HG03520 (cell line): ENCODE measurements around the gene UGT2B10.

Experiments
- ATAC-seq: cut with Tn5 transposase; IDR thresholded peaks from one replicate; pipeline ENCODE4 v1.9.1; 2021; ENCODE audit warnings: mild to moderate bottlenecking, moderate library complexity; ENCODE audit not compliant: unreplicated experiment

Gene UGT2B10

DNA sequence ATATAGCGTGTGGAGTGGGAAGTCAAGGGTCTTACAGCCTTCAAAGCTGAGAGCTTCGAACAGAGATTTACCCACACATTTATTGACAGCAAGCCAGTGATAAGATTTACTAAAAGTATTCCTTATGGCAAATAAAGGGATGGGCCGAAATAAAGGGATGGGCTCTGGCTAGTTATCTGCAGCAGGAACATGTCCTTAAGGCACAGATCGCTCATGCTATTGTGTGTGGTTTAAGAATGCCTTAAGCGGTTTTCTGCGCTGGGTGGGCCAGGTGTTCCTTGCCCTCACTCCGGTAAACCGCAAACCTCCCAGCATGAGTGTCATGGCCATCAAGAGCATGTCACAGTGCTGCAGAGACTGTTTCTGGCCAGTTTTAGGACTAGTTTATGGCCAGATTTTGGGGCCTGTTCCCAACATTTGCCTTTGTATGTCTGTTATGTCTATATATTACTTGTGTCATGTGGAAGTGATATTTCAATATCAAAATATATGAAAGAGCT is 53.5 kb downstream of the UGT2B10 start:
- no peak for ATAC-seq

DNA sequence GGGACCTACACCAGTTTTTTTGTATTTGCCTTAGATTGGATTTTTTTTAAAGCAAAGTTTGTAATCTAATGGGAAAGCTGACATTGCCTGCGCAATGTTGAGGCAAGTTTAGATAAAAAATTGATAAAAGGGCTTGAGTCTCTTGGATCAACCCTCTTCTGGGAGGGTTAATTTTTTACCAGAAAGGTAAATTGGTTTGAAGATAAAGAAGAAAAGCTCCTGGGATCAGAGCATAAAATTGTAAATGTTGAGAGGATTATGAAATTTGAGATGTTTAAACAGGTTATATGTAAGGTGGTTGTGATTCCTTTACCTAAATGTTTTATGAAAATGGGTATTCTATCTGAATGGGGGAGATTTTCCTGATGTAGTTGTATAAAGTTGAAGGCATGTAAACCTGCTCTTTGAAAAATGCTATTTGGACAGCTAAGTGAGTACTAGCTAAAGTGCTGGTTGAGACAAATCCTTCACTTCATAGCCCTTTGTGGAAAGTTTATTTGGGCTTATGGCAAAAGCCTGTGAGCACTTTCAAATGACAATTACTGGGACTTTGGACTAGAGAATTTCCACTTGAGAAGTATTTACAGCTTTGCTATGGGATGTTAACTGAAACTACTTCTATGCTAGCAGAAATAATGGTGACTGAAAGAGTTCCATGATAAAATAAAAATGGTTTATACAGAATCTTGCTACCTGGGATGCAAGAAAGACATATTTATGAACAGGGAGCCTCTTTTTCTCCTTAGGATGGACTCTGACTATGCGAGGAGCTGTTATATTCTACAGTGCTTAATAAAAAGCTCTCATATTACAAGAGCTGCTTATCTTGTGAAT is 56.2 kb downstream of the UGT2B10 start:
- ATAC-seq, result no peak

DNA sequence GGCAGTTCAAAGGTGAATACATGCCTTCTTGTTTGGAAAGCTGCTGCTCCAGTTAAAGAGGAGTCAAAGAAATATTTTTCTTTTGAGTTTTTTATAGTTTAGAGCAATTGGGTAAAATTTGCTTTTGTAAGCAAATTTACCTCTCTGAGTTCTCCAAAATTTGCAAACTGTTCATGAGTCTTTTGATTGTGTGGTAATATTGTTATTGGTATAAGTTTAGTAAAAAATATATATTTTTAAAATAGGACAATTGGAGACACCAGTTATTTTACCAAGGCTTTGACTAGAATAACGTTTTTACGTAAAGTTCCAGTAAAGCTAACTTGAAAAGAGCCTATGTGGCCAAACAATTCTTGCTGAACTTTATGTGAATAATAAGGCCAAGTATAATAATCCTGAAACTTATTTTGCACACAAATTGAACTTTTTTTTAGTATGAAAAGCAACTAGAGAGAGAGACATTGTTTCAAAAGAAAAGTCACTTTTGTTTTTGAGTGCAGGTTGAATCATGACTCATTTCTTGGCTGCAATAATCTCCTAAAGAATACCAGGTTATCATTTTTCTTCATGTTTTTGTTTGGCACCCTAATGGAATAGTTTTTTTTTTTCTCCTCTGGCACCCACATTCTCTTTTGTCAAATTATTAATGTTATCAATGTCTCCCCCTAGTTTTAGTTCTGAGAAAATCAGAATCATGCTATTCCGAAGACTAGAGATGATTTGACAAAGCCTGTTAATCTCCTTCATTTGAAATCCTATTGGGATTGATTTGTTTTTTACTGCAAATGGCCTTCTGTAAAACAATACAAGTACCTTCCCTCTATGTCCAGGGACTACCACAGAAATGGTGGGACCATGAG is 57.1 kb downstream of the UGT2B10 start:
- ATAC-seq, result no peak

DNA sequence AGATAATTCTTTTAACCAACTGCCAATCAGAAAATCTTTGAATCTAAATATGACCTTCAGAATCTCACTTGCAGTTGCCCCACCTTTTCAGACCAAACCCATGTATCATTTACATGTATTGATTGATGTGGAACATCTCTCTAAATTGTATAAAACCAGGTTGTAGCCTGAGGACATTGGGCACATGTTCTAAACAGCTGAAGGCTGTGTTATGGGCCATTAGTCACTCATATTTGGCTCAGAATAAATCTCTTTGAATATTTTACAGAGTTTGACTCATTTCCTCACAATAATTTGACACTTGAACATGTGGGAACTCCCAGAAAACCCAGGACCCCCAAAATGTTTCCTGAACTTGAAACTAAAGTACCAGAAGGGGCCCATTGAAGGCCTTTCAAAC is 58.7 kb downstream of the UGT2B10 start:
- ATAC-seq, result no peak

DNA sequence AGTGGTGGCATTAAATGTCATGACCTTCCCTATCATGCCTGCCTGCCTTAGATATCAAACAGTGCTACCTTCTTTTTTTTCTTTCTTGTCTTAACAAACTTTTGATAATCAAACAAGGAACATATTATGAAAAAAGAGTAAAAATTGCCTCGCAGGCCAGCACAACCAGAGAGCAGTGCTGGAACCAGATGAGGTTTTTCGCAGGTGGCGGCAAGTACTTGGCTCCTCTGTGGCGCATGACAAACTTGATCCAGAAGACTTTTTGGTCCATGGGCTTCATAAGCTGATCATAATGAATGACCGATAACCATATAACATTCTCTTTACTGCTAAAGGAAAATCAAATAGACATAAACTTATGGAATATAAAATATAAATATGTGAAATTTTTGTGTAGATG is 61.8 kb downstream of the UGT2B10 start:
- no peak for ATAC-seq

DNA sequence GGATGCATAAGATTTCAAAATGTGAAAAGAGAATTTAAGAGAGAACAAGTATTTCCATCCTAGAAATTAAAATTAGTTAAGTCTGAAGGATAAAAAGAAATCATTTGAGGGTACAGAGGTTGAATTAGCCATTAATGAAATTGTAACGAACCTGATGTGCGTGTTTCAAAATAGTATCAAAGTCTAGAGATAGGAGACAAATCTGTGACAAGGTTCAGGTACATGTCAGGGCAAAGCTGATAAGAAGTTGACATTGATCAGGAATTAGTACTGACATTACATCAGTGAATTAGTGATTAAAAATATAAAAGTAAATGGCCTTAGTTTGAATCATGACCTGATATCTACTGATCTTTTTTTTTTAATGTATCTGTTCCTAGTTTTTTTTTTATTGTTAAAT is 62.3 kb downstream of the UGT2B10 start:
- ATAC-seq, result no peak
